Stimulated activated CD8-positive, alpha-beta memory T cell treated with anti-CD3 and anti-CD28 coated beads, Interleukin-7, amount 100 ng/mL, for 24 hours (primary cell): ENCODE results near the gene CEP131.
"Not testable (repeated sequence)": the region's sequence is repeated elsewhere in the genome, so short reads cannot be mapped to it uniquely, and the experiment has no call there.

Experiments used
- DNase-seq: peaks from one replicate; pipeline ENCODE4 v3.0.0-alpha.2; 2020; ENCODE audit warnings: low read depth

The CEP131 gene

GRCh38 chr17:81238815-81239713 lies 16.3 kb upstream of the CEP131 start, which contains the start of the genes NDUFAF8 and TEPSIN:
Gene NDUFAF8 (plus strand): TSS chr17:81239318. CDS start chr17:81239364, 46 bp downstream.
Gene TEPSIN (minus strand): TSS chr17:81239055. CDS start chr17:81239033, 22 bp downstream.
- peak; percentile 82 for DNase-seq

GRCh38 chr17:81238490-81238814 lies 15.7 kb upstream of the CEP131 start:
- no peak for DNase-seq

- DNase-seq = no peak
Measured at GRCh38 chr17:81237591-81238489, 15.1 kb upstream of the CEP131 start.

GRCh38 chr17:81236784-81237183 lies 14.0 kb upstream of the CEP131 start:
- DNase-seq = no peak

GRCh38 chr17:81235822-81236740 lies 13.3 kb upstream of the CEP131 start:
- no peak for DNase-seq

GRCh38 chr17:81234940-81235821 lies 12.4 kb upstream of the CEP131 start:
- DNase-seq = no peak

- DNase-seq = no peak
Measured at GRCh38 chr17:81234506-81234855, 11.7 kb upstream of the CEP131 start.

- DNase-seq = no peak
Measured at GRCh38 chr17:81233811-81234505, 11.2 kb upstream of the CEP131 start.

- DNase-seq = no peak
Measured at GRCh38 chr17:81233316-81233715, 10.6 kb upstream of the CEP131 start.

- no peak for DNase-seq
Measured at GRCh38 chr17:81232616-81233241, 10.0 kb upstream of the CEP131 start.

GRCh38 chr17:81231766-81232581 lies 9.2 kb upstream of the CEP131 start:
- no peak for DNase-seq

GRCh38 chr17:81231121-81231645 lies 8.4 kb upstream of the CEP131 start:
- DNase-seq = no peak

GRCh38 chr17:81230043-81230820 lies 7.5 kb upstream of the CEP131 start:
- no peak for DNase-seq

GRCh38 chr17:81229666-81229920 lies 6.8 kb upstream of the CEP131 start:
- no peak for DNase-seq

- DNase-seq = no peak
Measured at GRCh38 chr17:81228834-81229665, 6.3 kb upstream of the CEP131 start.

GRCh38 chr17:81228420-81228819 lies 5.7 kb upstream of the CEP131 start:
- no peak for DNase-seq

GRCh38 chr17:81227630-81228029 lies 4.9 kb upstream of the CEP131 start:
- not testable (repeated sequence) for DNase-seq
